SK-N-SH treated with all-trans-retinoic acid at 6 μM for 48 hours (cell line): ENCODE measurements around the gene ACADVL.

ENCODE experiments used
- ATAC-seq: fragments of 200-7000 bp; cut with Tn5 transposase; 3 replicates; pipeline ENCODE4 v1.9.1; 2020; ENCODE audit warnings: mild to moderate bottlenecking, moderate library complexity
- ARNTL ChIP-seq: fragments of 450-650 bp; formaldehyde crosslinking; IDR thresholded peaks from 2 replicates; pipeline ENCODE4 v1.5.0; 2020; ENCODE audit warnings: low read depth, mild to moderate bottlenecking, moderate library complexity, borderline replicate concordance
- BACH2 ChIP-seq: fragments of 250-450 bp; sonication (Bioruptor Pico); IDR thresholded peaks from 2 replicates; pipeline ENCODE4 v1.9.0; 2021; ENCODE audit warnings: mild to moderate bottlenecking, borderline replicate concordance
- CREB5 ChIP-seq: fragments of 250-450 bp; sonication (Bioruptor Pico); IDR thresholded peaks from 2 replicates; pipeline ENCODE4 v1.5.1; 2020; ENCODE audit warnings: low read depth, mild to moderate bottlenecking, moderate library complexity
- CSDC2 ChIP-seq: fragments of 250-450 bp; sonication (Bioruptor Pico); IDR thresholded peaks from 2 replicates; pipeline ENCODE4 v1.5.0; 2020; ENCODE audit warnings: mild to moderate bottlenecking, moderate library complexity
- CSRNP3 ChIP-seq: fragments of 250-450 bp; sonication (Bioruptor Pico); IDR thresholded peaks from 2 replicates; pipeline ENCODE4 v1.5.1; 2021; ENCODE audit warnings: mild to moderate bottlenecking, moderate library complexity
- GLIS3 ChIP-seq: fragments of 250-450 bp; sonication (Bioruptor Pico); IDR thresholded peaks from 2 replicates; pipeline ENCODE4 v1.5.0; 2020; ENCODE audit warnings: mild to moderate bottlenecking, moderate library complexity
- ISL1 ChIP-seq: fragments of 250-450 bp; sonication (Bioruptor Pico); IDR thresholded peaks from 2 replicates; pipeline ENCODE4 v2.1.2; 2022; ENCODE audit warnings: mild to moderate bottlenecking, moderate library complexity
- PATZ1 ChIP-seq: fragments of 250-450 bp; sonication (Bioruptor Pico); IDR thresholded peaks from 2 replicates; pipeline ENCODE4 v1.8.0; 2020; ENCODE audit warnings: mild to moderate bottlenecking, moderate library complexity, borderline replicate concordance
- POU6F1 ChIP-seq: fragments of 250-450 bp; sonication (Bioruptor Pico); IDR thresholded peaks from 2 replicates; pipeline ENCODE4 v1.8.0; 2021; ENCODE audit warnings: low read depth, mild to moderate bottlenecking, moderate library complexity, borderline replicate concordance
- PPARA ChIP-seq: fragments of 250-450 bp; sonication (Bioruptor Pico); IDR thresholded peaks from 2 replicates; pipeline ENCODE4 v1.5.0; 2020; ENCODE audit warnings: mild to moderate bottlenecking, borderline replicate concordance
- RARB ChIP-seq: fragments of 250-450 bp; sonication (Bioruptor Pico); IDR thresholded peaks from 2 replicates; pipeline ENCODE4 v1.8.0; 2021; ENCODE audit warnings: mild to moderate bottlenecking, moderate library complexity
- TCF4 ChIP-seq: fragments of 250-450 bp; sonication (Bioruptor Pico); IDR thresholded peaks from 2 replicates; pipeline ENCODE4 v1.8.0; 2021; ENCODE audit warnings: mild to moderate bottlenecking, moderate library complexity, borderline replicate concordance
- TOX ChIP-seq: fragments of 250-450 bp; sonication (Bioruptor Pico); IDR thresholded peaks from 2 replicates; pipeline ENCODE4 v1.8.0; 2021; ENCODE audit warnings: mild to moderate bottlenecking, moderate library complexity, borderline replicate concordance
- TSHZ2 ChIP-seq: fragments of 250-450 bp; sonication (Bioruptor Pico); IDR thresholded peaks from 2 replicates; pipeline ENCODE4 v1.5.0; 2020; ENCODE audit warnings: mild to moderate bottlenecking, moderate library complexity
- ZC3H10 ChIP-seq: fragments of 250-450 bp; sonication (Bioruptor Pico); IDR thresholded peaks from 2 replicates; pipeline ENCODE4 v1.5.1; 2021; ENCODE audit warnings: mild to moderate bottlenecking, moderate library complexity
- ZFP3 ChIP-seq: fragments of 250-450 bp; sonication (Bioruptor Pico); IDR thresholded peaks from 2 replicates; pipeline ENCODE4 v1.5.0; 2020; ENCODE audit warnings: mild to moderate bottlenecking, moderate library complexity
- ZFP30 ChIP-seq: fragments of 450-650 bp; formaldehyde crosslinking; IDR thresholded peaks from 2 replicates; pipeline ENCODE4 v1.5.0; 2022; ENCODE audit warnings: mild to moderate bottlenecking, moderate library complexity
- ZNF565 ChIP-seq: fragments of 450-650 bp; formaldehyde crosslinking; conservative IDR thresholded peaks from 2 replicates; pipeline ENCODE4 v1.5.0; 2020; ENCODE audit warnings: low read depth, mild to moderate bottlenecking, moderate library complexity
- ZNF70 ChIP-seq: fragments of 450-650 bp; formaldehyde crosslinking; IDR thresholded peaks from 2 replicates; pipeline ENCODE4 v1.5.0; 2020; ENCODE audit warnings: mild to moderate bottlenecking, moderate library complexity
- ZNF8 ChIP-seq: fragments of 450-650 bp; formaldehyde crosslinking; IDR thresholded peaks from 2 replicates; pipeline ENCODE4 v1.5.0; 2020; ENCODE audit warnings: mild to moderate bottlenecking, moderate library complexity

Gene ACADVL

GRCh38 chr17:7263801-7264078 lies 44.0 kb downstream of the ACADVL start (continued):
- no peak for TF ChIP-seq PATZ1
- no peak for TF ChIP-seq GLIS3 (CRISPR knock-in tag)

- no peak for ATAC-seq
- TF ChIP-seq CSRNP3 (no peak), PPARA (CRISPR knock-in tag) (no peak), ISL1 (CRISPR knock-in tag) (no peak), ZC3H10 (CRISPR knock-in tag) (no peak), TSHZ2 (CRISPR knock-in tag) (no peak), ZFP30 (no peak), GLIS3 (CRISPR knock-in tag) (no peak), TCF4 (CRISPR knock-in tag) (no peak), CSDC2 (CRISPR knock-in tag) (no peak), CREB5 (CRISPR knock-in tag) (no peak), ZNF70 (CRISPR knock-in tag) (no peak), ARNTL (CRISPR knock-in tag) (no peak), BACH2 (CRISPR knock-in tag) (no peak), TOX (CRISPR knock-in tag) (no peak), ZNF8 (CRISPR knock-in tag) (no peak), POU6F1 (no peak), ZNF565 (CRISPR knock-in tag) (no peak), ZFP3 (CRISPR knock-in tag) (no peak), RARB (CRISPR knock-in tag) (no peak), PATZ1 (no peak)
- TF ChIP-seq, all 23 proteins: peak for 0
These were observed 47.0 kb downstream of the ACADVL start for GRCh38 chr17:7266784-7267183.
